Measurements from ENCODE around the gene NCOA3. TPM values are rescaled to one million over a fixed set of nuclear protein-coding genes. Genes with fewer than 3 reads are reported as not detected.

NCOA3 gene
- total RNA-seq, 1 donor from 2014 or later, result 187 TPM

GRCh38 chr20:47667531-47668312, 166.0 kb downstream of the NCOA3 start:
- no peak for TF ChIP-seq CTCF (IDR thresholded peaks at IDR 0.05)
- peak overlapping the region; percentile 20 for H3K27ac Mint-ChIP-seq
- POLR2A ChIA-PET, result interaction anchor here (1.4 kb wide), 1 partner anchor 9 kb away, joined by 6 read pairs; no protein-coding TSS in a partner anchor
- no peaks in the 10 kb centered on the region for H3K9me3 Mint-ChIP-seq
- no peak for DNase-seq
- peaks cover 3% of the 10 kb centered on the region for H3K27me3 Mint-ChIP-seq
- CTCF ChIA-PET, result interaction anchor here (1.3 kb wide), 1 partner anchor 953 kb away, joined by 4 read pairs; no protein-coding TSS in a partner anchor
- H3K4me1 Mint-ChIP-seq, result peaks cover 4% of the 10 kb centered on the region
- intact Hi-C loops (cut with micrococcal nuclease), result no loop called here
- no peak for ATAC-seq (ENCODE audit: low read depth)
- H3K36me3 Mint-ChIP-seq (ENCODE audit: low read depth), result peaks cover 2% of the 10 kb centered on the region
- H3K4me3 Mint-ChIP-seq, result no peak overlapping the region

- POLR2A ChIA-PET, result interaction anchor here (1.4 kb wide), 1 partner anchor 9 kb away, joined by 6 read pairs; no protein-coding TSS in a partner anchor
- H3K4me3 Mint-ChIP-seq, result no peak overlapping the region
These were observed 166.8 kb downstream of the NCOA3 start for GRCh38 chr20:47668313-47669151.

DNA sequence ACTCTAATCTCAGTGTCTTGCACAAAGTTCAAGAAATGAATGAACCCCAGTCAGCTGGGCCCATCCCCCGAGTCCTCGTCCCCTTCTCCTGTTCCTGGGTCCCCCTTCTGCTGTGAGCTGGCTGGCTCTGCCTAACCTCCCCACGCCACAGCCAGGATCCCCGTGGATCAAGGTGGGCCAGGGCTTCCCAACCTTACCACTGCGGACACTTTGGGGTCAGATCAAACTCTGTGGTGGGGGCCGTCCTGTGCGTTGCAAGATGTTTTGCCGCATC, 167.4 kb downstream of the NCOA3 start:
- Mint-ChIP-seq H3K4me3 (no peak overlapping the region), H3K9me3 (no peaks in the 10 kb centered on the region), H3K27ac (no peak overlapping the region), H3K4me1 (peaks cover 2% of the 10 kb centered on the region), H3K27me3 (peaks cover 3% of the 10 kb centered on the region), H3K36me3 (ENCODE audit: low read depth) (peaks cover 2% of the 10 kb centered on the region)
- ATAC-seq (ENCODE audit: low read depth) (no peak), DNase-seq (no peak)
- ChIA-PET POLR2A (no interaction called here), CTCF (interaction anchor here (1.3 kb wide), 1 partner anchor 9 kb away, joined by 4 read pairs; no protein-coding TSS in a partner anchor)
- no peak for TF ChIP-seq CTCF (IDR thresholded peaks at IDR 0.05)
- intact Hi-C loops (cut with micrococcal nuclease), result no loop called here

More at GRCh38 chr20:47668313-47669151, 166.8 kb downstream of the NCOA3 start:
- H3K4me1 Mint-ChIP-seq, result peaks cover 4% of the 10 kb centered on the region
- no peaks in the 10 kb centered on the region for H3K9me3 Mint-ChIP-seq
- H3K36me3 Mint-ChIP-seq (ENCODE audit: low read depth), result peaks cover 2% of the 10 kb centered on the region
- H3K27ac Mint-ChIP-seq, result no peak overlapping the region
- CTCF ChIA-PET, result no interaction called here
- no peak for TF ChIP-seq CTCF (IDR thresholded peaks at IDR 0.05)
- ATAC-seq (ENCODE audit: low read depth) (no peak), DNase-seq (no peak)
- intact Hi-C loops (cut with micrococcal nuclease), result no loop called here
- peaks cover 3% of the 10 kb centered on the region for H3K27me3 Mint-ChIP-seq

GRCh38 chr20:47669489-47669888, 167.8 kb downstream of the NCOA3 start:
- peaks cover under 1% of the 10 kb centered on the region for H3K4me1 Mint-ChIP-seq
- H3K36me3 Mint-ChIP-seq (ENCODE audit: low read depth), result peaks cover 2% of the 10 kb centered on the region
- TF ChIP-seq CTCF (IDR thresholded peaks at IDR 0.05), result no peak
- no peaks in the 10 kb centered on the region for H3K9me3 Mint-ChIP-seq
- H3K27ac Mint-ChIP-seq, result no peak overlapping the region
- DNase-seq (no peak), ATAC-seq (ENCODE audit: low read depth) (no peak)
- intact Hi-C loops (cut with micrococcal nuclease), result no loop called here
- CTCF ChIA-PET, result interaction anchor here (1.3 kb wide), 1 partner anchor 8 kb away, joined by 4 read pairs; no protein-coding TSS in a partner anchor
- H3K4me3 Mint-ChIP-seq, result no peak overlapping the region
- POLR2A ChIA-PET, result no interaction called here
- H3K27me3 Mint-ChIP-seq, result peaks cover 3% of the 10 kb centered on the region

Measured in activated B cell treated with CpG ODN at 0.5 μM for 24 hours (primary cell).